NCI-H82 treated with DMSO at 0.1 percent for 48 hours (cell line): Measurements from ENCODE around the gene TNS4.
A peak's percentile ranks its signal among the peaks of the same experiment; 100 is the strongest.

Experiments used
- DNase-seq: peaks from one replicate; lab custom pipeline; 2025; ENCODE audit not compliant: unreplicated experiment; lab: John Stamatoyannopoulos, UW

The TNS4 gene

DNA sequence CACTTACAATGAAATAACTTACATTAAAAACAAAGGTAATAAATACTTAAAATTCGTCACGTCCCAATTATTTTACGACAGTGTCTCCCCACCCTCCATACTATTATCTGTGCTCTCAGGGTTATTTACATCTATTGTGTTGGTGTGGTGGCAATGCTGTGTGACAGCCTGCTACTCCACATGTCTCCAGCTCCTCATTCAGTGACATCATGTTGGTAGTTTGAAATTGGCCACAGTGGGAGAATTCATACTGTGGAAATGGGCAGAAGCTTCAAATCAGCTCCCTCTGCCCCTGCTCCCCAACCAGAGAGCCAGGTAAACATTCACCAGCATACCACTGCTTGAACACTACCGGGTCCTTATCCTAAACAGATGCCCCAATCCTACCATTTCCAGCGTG, 6.3 kb downstream of the TNS4 start:
- no peak for DNase-seq

DNA sequence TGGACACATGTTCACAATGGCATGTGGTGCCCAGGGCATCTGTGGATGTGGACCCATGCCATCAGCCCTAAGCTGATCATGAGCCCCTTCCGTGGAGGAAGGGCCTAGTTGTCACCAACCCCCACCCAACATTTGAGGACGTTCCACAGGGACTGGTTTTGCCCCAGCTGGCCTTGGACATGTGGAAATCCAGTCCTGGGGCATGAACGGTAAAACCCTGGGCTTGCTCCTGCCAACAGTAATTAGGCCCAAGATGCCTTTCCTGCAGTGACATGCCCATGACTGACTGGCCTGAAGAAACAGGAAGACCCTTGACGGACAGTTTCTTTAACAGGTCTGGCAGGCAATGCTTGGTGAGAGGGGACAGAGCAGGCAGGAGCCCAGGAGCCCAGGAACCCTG, 7.7 kb downstream of the TNS4 start:
- DNase-seq = no peak

DNA sequence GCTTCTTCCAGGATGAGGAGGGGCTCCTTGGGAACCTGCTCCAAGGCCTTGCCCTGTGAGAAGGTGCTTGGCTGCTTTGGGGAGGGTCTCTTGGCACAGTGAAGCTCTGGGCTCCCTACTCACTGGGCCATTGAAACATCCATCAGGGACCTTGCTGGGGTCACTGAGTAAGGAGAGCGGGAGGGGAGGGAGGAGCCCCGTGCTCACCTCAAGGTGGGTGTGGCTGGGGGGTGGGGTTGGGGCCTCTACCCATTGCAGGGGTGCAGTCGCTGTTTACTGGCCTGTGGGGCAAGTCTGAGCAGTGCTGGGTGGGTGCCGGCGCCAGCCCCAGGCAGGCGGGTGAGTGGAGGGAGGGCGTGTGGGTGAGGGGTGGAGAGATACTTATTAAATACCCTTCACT, 9.9 kb downstream of the TNS4 start:
- DNase-seq = no peak

DNA sequence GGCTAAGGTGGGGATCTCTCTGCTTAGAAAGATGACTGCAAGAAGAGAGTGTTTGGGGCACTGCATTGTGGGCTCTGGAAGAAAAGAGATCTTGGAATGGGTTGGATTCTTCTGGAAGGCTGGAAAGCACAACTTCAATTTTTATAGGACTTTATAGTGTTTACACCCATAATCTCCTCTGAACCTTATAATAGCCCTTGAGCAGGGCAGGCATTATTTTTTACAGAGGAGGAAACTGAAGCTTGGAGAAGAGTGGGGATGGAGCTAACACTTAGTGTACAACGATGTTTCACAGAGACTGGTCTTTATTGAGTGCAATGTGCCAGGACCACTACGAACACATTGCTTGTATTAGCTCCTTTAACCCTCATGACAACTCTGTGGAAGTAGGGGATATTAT, 10.4 kb downstream of the TNS4 start:
- no peak for DNase-seq

DNA sequence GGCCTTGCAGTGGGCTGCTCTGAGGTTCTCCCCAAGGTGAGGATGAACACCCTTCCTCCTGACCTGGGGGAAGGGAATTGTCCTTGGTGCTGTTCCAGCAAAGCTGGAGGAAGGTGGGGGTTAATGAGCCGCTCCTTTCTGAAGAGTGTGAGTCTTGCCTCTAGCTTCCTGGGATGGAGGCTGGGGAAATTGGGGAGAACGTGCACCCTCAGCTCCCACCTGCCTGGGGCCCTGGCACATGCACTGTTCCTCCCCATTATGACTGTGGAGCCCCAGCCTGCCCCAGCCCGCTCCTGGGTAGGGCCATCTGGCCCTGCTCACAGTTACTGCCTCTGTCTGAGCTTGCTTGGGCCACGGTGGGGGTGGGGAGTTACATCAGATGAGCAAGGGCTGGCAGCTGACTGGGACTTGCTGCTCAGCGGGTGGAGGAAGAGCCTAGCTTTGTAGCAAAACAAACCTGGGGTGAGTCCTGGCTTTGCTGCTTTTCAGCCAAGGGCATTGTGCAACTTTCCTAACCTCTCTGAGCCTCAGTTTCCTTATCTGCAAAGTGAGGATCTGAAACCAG, 11.1 kb downstream of the TNS4 start:
- peak; percentile 71 for DNase-seq

DNA sequence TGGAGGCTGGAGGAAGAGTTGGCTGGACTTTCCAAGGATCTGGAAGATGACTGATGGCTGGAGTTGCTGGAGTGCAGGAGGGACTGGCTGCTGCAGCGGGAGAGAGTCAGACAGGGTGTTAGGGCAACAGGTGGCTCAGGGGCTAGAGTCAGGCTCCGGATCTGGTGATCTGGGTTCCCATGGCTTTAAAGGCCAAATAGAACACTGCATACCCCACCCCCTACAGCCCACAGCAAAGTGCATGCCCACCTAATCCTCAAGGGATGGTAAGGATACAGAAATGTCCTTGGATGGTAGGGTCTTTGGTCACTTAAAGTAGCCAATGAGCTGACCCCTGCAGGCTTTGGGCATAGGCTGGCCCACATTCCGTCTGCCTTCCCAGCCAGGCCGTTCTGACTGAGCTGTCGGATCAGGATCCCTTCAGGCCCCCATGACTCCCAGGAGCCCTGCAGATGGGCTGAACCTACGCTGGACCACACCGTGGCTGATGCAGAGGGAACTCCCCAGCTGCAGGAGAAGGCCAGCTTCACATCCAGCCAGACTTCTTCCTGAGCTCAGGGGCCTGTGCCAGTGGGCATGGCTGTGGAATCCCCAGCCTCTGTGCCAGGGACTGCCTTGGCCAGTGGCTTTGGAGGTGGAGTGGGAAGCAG, 13.9 kb downstream of the TNS4 start:
- no peak for DNase-seq

DNA sequence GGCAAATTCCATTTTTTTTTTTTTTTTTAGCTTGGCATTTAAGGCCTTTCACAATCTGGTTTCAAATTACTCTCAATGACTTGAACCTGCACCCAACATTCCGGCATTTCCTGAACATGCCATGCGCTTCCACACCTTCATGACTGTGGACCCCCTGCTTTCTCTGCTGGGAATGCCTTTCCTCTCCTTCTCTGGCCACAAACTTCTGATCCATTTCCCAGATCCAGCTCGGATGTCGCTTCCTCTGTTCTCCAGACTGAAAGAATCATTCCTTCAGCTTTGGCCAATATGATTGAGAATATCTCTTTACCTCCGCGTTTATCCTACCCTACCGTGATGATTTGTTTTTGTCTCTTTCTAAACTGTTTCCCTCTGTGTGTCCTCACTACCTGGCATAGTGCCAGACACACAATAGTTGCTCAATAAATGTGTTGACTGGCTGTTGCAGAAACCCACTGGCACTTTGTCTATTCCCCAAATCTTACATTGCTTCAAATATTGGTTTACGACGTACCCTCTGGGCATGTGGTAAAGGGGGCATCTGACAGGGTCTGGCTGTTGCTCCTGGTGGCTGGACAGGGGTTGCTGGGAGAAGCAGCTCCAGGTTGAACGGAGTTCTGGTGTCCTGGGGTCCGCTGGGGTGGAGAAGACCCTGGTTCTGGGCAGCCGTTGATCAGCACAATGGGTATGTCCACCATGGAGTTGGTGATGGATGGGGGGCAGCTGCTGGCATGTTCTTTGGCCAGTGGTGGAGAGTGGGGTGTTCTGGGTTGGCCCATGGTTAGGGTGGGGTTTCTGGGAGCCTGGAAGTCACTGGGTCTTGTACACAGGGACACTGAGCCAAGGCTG, 14.7 kb downstream of the TNS4 start:
- no peak for DNase-seq

DNA sequence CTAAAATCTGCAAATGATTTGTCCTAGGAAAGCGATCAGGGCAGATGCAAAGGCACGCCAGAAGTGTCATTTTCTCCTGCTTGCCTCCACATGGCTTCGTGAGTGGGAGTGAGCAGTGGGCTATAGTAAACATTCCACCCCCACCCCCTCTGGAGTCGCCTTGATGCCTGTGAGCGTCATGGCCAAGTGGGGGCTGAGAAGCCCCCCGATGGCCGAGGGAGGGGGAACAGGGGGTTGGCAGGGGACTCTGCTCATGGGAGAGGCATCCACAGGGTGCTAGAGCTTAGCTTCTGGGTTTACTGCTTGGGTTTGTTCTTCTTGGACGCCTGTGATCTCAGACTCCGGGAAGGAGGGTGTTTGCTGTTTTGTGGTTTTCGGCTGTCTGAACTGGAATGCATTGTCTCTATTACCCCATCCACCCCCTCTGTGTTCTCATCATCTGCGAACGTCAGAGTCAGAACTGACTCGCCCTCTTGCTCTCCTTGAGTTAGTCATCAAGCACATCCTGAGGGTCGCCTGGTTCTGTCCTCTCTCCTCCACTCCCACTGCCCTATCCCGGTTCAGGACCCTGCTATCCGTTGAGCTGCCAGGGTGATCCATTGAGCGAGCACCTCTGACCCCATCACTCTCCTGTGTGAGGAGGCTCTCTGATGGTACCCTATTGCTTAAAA, 15.4 kb downstream of the TNS4 start:
- no peak for DNase-seq

DNA sequence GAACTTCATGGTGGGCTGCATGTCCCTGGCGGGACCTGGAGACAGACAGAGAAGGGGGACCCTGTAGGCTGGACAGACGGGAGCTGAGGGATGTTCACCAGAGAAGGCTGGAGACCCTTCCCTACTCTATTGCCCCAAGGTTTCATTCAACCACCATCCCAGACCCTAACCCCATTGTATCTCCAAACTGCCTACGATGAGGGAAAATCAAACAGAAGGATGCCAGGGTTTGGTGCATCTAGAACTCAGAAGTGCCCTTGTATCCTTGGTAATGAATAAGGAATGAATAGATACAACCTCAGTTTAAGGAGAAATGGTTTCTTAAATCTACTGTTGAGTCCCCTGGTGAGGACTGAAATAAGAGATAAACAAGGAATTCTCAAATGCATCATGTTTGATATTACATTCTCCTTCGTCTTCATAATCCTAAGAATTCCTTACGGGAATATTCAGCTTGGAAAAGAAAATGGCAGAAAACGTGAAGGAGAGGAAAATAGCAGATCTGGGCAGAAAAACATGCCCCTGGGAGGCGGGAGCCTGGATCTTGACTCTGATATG, 16.4 kb downstream of the TNS4 start:
- DNase-seq = no peak

DNA sequence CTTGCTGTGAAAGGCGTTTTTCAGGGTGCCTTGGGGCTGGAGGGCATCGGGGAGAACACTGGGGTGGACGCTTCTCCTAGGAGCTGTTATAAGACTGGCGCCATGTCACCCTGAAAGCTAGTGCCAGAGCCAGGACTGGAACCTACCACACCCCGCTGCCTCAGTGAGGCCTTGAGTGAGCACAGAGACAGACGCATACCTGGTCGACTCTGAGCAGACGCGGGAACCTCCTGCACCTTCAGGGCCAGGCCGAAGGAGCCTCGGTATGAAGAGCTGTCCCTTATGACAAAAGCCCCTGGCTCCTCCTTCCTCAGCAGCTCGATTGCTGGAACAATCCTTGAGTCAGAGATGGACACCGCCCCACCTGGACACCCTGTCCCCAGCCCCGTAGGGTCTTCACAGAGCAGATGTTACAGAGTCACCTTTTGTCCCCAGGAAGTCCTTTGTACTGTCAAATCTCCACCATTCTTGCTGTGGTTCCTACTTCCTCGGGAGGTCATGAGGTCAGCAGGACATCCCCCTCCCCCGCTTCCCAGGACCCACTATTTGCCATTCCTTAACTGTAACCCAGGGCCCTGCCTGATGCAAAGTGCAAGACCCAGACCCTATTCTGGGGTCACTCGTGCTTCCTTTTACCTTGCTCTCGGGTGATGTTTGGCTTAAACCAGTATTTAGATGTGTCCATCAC, 17.0 kb downstream of the TNS4 start:
- DNase-seq = no peak

DNA sequence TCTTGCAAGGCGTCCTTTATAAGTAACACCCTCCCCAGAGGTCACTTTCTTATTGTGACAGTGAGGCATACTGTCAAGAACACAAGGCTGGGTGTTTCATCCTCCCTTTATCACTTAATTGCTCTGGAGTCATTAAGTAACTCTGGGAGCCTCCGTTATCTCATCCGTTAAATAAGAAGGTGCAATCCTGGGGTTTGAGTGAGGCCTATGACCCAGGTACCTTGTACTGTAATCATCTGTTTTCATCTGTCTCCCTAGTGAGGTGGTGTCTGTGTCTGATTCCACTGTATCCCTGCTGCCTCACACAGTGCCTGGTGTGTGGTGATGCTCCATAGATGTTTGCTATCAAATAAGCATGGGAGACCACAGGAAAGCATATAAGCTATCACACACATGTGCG, 17.7 kb downstream of the TNS4 start:
- DNase-seq = no peak

DNA sequence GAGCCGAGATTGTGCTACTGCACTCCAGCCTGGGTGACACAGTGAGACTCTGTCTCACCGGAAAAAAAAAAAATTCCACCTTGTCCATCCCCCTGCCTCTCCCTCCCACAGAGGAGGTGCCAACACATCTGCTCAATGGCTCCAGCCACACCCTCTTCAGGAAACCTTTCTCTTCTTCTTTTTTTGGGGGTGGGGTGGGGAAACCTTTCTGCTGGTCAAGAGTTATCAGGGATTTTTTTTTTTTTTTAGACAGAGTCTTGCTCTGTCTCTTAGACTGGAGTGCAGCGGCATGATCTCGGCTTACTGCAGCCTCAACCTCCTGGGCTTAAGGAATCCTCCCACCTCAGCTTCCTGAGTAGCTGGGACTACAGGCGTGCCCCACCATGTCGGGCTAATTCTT, 18.7 kb downstream of the TNS4 start:
- no peak for DNase-seq

DNA sequence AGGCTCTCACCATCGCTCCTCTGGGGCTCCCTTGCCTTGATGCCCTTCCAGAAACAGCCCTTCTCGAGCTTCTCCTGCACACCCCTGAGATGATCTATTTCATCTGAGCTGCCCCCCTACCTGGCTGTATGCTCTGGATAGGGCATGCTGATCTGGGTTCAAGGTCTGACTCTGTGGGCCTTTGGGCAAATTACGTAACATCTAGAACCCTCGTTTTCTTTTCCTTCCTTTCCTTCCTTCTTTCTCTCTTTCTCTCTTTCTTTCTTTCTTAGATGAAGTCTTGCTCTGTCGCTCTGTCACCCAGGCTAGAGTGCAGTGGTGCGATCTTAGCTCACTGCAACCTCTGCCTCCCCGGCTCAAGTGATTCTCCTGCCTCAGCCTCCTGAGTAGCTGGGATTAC, 20.3 kb downstream of the TNS4 start:
- no peak for DNase-seq

DNA sequence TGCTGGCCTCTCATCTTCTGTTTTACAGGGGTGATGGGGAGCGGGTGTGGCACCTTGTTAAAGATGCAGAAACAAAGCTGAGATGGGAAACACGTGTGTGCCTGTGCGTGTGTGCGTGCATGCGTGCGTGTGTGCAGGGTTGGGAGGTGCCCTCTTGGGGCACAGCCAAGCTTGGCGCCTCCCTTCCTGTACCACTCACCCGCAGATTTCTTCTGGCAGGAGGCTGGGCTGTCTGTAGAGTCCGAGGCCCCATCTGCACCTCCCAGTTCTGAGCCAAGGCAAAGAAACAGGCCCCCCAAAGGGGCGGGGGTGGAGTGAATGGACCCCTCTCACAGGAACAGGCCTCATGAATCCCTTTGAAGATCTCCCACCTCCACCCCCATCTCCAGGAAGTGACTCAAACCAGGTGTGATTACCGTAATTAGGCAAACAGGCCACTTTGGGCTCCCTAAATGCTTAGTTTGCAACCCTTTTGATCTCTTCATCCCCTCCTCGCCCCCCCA, 20.9 kb downstream of the TNS4 start:
- DNase-seq = no peak

DNA sequence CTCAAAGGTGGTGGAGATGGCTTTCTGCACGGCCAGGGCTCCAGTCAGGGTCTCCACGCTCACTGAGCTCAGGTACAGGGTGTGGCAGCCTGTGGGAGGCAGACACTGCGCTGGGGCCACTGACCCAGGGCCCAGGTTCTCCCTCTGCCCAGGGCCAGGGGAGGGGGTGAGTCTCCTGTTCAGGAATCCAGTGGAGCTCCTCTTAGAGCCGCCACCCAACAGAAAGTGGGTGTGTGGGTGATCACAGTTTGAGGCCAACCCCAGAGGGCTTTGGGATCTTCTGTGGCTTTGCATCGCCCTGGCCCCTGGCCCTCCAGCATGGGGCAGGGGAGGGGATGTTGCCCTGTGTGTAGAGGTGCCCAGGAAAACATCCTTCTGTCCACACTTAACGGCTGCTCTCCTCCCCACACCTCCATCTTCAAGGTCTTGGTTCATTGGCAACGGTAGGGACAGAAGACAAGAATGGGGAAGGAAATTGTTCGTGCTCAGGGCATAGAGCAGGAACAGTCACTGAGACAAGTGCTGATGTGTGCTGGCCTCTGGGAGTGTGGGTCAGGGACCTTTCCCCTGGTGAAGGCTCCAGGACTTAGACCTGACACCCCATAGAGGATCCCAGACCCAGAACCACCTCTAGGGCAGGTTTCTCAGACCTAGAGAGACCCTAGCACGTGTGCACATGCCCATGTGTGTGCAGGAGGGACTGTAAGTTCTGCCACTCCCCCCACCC, 21.5 kb downstream of the TNS4 start:
- DNase-seq = no peak

DNA sequence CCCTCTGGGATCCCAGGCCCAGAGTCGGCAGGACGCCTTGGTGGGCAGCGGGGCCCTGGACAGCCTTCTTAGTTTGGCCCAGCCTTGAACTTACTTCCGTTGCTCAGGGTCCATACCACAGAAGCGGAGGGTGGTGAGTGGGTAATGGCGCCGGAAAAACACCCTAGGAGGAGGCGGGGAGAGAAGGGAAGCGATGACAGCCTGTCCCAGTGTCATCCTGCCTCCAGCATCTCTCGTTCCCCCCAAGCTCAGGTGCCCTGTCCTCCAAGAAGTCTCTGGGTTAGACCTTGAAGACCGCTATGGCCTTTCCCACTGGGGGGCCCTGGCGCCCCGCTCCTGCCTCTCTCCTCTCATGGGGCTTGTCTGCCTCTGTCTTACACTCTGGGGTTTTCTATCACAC, 22.9 kb downstream of the TNS4 start:
- DNase-seq = no peak

DNA sequence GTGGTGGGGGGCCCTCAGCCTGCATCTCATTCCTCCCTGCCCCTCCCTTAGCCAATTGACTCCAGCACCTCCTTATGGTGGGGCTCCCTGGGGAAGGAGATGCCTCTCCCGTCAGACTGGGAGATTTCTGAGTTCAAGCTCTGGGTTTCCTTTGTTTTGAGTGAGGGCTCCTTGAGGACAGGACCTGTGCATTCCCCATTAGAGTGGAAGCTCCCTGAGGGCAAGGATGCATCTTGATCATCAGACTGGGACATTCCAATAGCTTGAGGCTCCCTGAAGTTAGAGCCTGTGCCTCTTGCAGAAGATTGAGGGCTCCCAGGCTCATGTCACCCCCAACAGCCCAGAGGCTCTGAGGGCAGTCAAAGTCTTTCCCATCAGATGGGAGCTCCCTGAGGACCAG, 23.6 kb downstream of the TNS4 start:
- no peak for DNase-seq

DNA sequence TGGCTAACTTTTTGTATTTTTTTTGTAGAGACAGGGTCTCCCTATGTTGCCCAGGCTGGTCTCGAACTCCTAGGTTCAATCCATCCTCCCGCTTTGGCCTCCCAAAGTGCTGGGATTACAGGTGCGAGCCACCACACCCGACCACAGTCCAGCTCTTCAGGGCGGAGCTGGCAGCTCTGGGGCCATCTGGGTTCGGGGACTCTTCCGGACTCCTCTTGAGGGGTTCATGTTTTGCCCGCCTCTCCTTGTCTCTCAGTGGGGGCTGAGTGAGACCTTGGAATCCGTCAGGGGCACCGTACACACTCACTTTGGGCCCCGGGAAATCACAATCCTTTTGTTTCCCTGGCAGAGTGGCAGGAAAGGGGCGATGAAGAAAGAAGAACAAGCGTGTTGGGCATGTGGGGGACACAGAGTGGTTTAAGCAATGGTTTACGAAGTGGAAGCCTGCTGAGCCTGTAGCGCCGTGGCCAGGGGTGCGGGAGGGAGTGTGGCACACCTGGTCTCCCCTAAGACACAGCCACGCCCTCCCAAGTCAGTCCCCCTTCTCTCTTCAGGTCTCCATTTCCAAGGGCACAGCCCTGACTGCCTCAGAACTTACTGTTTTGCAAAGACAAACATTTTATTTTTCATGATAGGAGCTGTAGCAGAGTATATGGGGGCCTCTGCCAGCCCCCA, 26.1 kb downstream of the TNS4 start:
- no peak for DNase-seq

DNA sequence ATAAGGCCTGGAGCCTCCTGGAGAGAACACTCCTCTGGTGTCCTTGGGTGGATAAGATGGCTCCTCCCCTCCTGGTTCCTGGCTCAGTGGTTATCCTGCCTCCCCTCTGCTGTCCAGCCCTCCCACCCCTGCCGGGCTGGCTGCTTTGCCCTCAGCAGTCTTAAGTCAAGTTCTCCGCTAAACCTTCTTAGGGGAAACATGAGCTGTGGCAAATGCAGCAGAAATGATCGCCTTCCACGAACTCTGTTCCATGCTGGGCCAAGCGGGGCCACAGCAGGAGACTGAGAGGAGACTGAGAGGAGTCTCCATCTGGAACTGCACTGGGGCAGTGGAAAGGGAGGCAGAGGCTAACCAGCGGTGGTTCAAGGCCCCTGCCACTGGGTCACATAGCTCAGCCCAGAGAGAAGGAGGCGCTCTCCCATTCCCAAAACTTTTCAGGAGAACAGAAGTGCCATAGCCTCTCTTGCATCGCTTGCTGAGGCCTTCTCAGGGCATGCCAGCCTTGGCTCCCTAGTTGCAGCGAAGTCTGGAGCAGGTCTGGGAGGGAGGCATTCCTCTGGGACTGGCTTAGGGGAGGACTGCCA, 26.9 kb downstream of the TNS4 start:
- peak; percentile 50 for DNase-seq
